Lower lobe of right lung (tissue), 2 donors: ENCODE results near the gene FASN. TPM values are rescaled to one million over a fixed set of nuclear protein-coding genes. Genes with fewer than 3 reads are reported as not detected.

Experiments used
- ATAC-seq, 2 donors: fragments of 200-7000 bp; cut with Tn5 transposase; one replicate each; pipeline ENCODE4 v1.9.1; 2020 to 2022; ENCODE audit warnings: mild to moderate bottlenecking in 2 of 2, moderate library complexity in 2 of 2
- DNase-seq: peaks from one replicate; pipeline ENCODE4 v3.0.0-alpha.2; 2020
- H3K27ac ChIP-seq: fragments of 200-600 bp; one replicate; pipeline ENCODE4 v1.8.0; 2022
- H3K27me3 ChIP-seq: fragments of 200-600 bp; one replicate; pipeline ENCODE4 v1.8.0; 2022; ENCODE audit warnings: low read depth
- H3K36me3 ChIP-seq: fragments of 200-600 bp; one replicate; pipeline ENCODE4 v1.8.0; 2022; ENCODE audit warnings: mild to moderate bottlenecking
- H3K4me1 ChIP-seq: fragments of 200-600 bp; one replicate; pipeline ENCODE4 v1.8.0; 2022
- H3K4me3 ChIP-seq: fragments of 200-600 bp; one replicate; pipeline ENCODE4 v1.8.0; 2022; ENCODE audit warnings: mild to moderate bottlenecking
- H3K9me3 ChIP-seq: fragments of 200-600 bp; one replicate; pipeline ENCODE4 v1.8.0; 2022
- intact Hi-C: fragments of 100-400 bp; cut with DNase I; formaldehyde crosslinking; loops from one replicate; pipeline ENCODE4 v1.11.0; 2022
- total RNA-seq: library from RNA; stranded (reverse); fragmentation: NEBNext Ultra II Directional; extraction: Animal tissue kit (Norgen Biotek cat#: 25700); gene quantifications from one replicate; pipeline ENCODE4 v1.2.1, GENCODE V29; 2021
- TF ChIP-seq, protein P1 (sequence below): fragments of 200-600 bp; IDR thresholded peaks from one replicate; pipeline ENCODE4 v1.8.0; 2022; ENCODE audit warnings: antibody characterized with exemption, mild to moderate bottlenecking
- donor health status: DM: no; HTN: yes; CAD: no; lungs with severe emphysema.

Gene FASN
- total RNA-seq, 1 donor from 2014 or later = 302 TPM

DNA sequence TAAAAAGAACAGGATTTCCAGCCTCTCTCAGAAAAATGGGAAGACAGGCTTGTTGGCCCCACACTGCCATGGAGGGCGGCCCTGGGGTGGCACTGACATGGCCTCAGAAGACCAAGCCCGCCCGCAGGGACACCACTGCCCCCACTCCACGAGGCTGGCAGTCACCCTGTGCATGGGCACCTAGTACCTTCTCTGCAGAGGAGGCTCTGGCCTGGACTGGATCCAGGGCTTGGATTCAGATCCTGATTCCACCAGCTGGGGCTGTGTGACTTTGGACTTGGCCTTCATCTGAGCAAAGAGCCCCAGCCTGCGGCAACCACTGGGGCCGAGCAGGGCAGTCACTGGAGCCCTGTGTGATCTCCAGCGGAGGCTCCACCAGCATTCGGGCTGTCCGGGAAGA, 16.8 kb upstream of the FASN start:
- ATAC-seq = no peak
- Histone ChIP-seq H3K36me3 (peaks cover 6% of the 10 kb centered on the region), H3K9me3 (no peaks in the 10 kb centered on the region), H3K4me1 (peaks cover 8% of the 10 kb centered on the region), H3K4me3 (no peak overlapping the region), H3K27me3 (no peaks in the 10 kb centered on the region), H3K27ac (peak overlapping the region; percentile 72)
- TF ChIP-seq, protein P1, sequence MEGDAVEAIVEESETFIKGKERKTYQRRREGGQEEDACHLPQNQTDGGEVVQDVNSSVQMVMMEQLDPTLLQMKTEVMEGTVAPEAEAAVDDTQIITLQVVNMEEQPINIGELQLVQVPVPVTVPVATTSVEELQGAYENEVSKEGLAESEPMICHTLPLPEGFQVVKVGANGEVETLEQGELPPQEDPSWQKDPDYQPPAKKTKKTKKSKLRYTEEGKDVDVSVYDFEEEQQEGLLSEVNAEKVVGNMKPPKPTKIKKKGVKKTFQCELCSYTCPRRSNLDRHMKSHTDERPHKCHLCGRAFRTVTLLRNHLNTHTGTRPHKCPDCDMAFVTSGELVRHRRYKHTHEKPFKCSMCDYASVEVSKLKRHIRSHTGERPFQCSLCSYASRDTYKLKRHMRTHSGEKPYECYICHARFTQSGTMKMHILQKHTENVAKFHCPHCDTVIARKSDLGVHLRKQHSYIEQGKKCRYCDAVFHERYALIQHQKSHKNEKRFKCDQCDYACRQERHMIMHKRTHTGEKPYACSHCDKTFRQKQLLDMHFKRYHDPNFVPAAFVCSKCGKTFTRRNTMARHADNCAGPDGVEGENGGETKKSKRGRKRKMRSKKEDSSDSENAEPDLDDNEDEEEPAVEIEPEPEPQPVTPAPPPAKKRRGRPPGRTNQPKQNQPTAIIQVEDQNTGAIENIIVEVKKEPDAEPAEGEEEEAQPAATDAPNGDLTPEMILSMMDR = no peak
- no peak for DNase-seq
- intact Hi-C loops = no loop called here

DNA sequence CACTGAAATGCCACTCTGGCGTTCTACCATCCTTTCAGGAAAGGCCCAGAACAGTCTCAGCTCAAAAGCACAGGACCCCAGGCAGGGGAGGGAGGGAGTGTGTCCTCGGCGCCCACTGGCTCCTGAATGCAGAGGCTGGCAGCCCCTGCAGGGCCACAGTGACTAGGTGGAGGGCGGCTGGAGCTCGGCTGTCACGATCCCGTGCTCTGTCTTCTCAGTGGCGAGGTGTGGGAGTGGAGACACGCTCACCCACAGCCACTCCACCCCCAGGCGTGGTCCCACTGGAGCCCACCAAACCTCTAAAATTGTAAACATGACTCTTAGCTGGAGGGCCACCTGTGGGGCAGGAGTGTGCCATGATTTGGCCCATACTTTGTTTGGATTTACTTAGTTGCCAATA, 16.4 kb upstream of the FASN start:
- H3K27me3 ChIP-seq = no peaks in the 10 kb centered on the region
- peaks cover 6% of the 10 kb centered on the region for H3K36me3 ChIP-seq
- peak overlapping the region; percentile 72 for H3K27ac ChIP-seq
- no peak overlapping the region for H3K4me3 ChIP-seq
- intact Hi-C loops = no loop called here
- peaks cover 4% of the 10 kb centered on the region for H3K4me1 ChIP-seq
- TF ChIP-seq, protein P1 = no peak
- ATAC-seq = no peak
- no peak for DNase-seq
- H3K9me3 ChIP-seq = no peaks in the 10 kb centered on the region

DNA sequence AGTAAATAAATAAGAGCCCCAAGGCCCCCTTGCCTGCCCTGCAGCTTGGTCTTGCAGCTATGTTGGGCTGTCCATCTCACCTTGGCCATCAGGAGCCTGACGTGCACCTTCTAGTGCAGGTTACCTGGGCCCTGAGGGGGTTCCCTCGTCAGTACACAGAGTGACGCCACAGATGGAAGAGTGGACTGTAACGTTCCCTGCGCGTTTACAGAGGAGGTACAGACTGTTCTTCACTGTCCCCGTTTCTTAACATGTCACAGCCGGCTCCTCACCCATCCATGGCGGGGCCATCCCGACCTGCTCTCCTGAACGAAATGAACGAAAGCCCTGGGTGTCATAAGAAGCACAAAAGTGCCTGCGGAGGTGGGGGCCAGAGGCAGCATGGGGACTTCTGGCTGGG, 15.9 kb upstream of the FASN start:
- Histone ChIP-seq H3K9me3 (no peaks in the 10 kb centered on the region), H3K27ac (peak overlapping the region; percentile 72)
- DNase-seq = no peak

DNA sequence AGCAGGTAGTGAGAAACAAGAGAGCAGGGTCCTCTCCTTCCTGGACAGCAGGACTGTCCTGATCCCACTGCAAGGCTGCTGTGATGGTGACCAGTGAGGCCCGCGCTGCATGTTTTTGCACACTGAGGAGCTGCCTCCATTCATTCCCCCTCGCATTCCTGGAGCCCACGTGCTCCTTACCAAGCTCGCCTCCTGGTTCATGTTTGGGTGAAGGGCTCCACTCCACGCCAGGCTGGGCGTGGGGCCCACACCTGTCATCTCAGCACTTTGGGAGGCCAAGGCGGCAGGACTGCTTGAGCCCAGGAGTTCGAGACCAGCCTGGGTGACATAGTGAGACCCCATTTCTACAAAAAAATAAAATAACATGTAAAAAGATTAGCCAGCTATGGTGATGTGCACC, 15.4 kb upstream of the FASN start:
- H3K27ac ChIP-seq = peak overlapping the region; percentile 72
- no peaks in the 10 kb centered on the region for H3K9me3 ChIP-seq
- H3K27me3 ChIP-seq = no peaks in the 10 kb centered on the region
- peak; percentile 56 for DNase-seq
- ATAC-seq = peak; percentile 51 to 54
- peaks cover 5% of the 10 kb centered on the region for H3K4me1 ChIP-seq
- no peak overlapping the region for H3K4me3 ChIP-seq
- H3K36me3 ChIP-seq = peaks cover 6% of the 10 kb centered on the region
- TF ChIP-seq, protein P1 = no peak
- intact Hi-C loops = no loop called here

More for the DNA sequence above, 15.9 kb upstream of the FASN start:
- peak in 1 of 2 donors; percentile 2 for ATAC-seq
- H3K27me3 ChIP-seq = no peaks in the 10 kb centered on the region
- TF ChIP-seq, protein P1 = no peak
- intact Hi-C loops = no loop called here
- H3K36me3 ChIP-seq = peaks cover 6% of the 10 kb centered on the region
- H3K4me3 ChIP-seq = no peak overlapping the region
- H3K4me1 ChIP-seq = peaks cover 4% of the 10 kb centered on the region

DNA sequence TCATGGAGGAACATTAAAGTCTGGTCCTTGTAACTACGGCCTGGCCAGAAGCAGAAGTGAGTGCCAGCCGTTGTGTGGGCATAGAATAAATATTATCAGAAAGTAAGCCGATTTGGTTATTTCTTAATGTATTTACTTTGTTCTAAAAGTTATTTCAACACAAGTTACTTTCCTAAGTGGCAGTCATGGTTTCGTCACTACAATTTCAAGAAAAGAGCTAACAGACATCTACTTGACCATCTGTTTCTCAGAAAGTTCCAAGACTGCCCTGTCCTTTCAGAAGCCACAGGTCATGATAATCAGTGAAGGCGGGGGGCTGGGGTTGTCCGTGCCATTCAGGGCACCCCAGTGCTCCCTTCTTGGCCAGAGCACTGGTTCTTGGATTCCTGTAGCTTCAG, 14.9 kb upstream of the FASN start:
- Histone ChIP-seq H3K27me3 (no peaks in the 10 kb centered on the region), H3K36me3 (peaks cover 6% of the 10 kb centered on the region), H3K4me1 (peaks cover 10% of the 10 kb centered on the region), H3K27ac (peak overlapping the region; percentile 78), H3K9me3 (no peaks in the 10 kb centered on the region), H3K4me3 (peak overlapping the region; percentile 27)
- ATAC-seq (peak; percentile 67 to 72), DNase-seq (no peak)
- TF ChIP-seq, protein P1 = no peak
- intact Hi-C loops = no loop called here
